Natural killer cell (primary cell): ENCODE measurements around the gene POMP. TPM values are rescaled to one million over a fixed set of nuclear protein-coding genes. Genes with fewer than 3 reads are reported as not detected.

ENCODE experiments used
- ATAC-seq, 3 donors: fragments of 150-1000 bp in 2 of 3; fragments of 200-7000 bp in 1 of 3; cut with Tn5 transposase; 1 replicate in 1 of 3; 2 replicates in 2 of 3; pipeline ENCODE4 v1.10.0; 2021; ENCODE audit warnings: mild to moderate bottlenecking in 2 of 3, moderate library complexity in 2 of 3
- DNase-seq, 2 donors: peaks; one replicate each; pipeline versions ENCODE4 v3.0.0 to v3.0.0-alpha.2; 2013 to 2021; ENCODE audit warnings: mixed read lengths in 1 of 2
- H3K27ac ChIP-seq: one replicate; pipeline ENCODE4 v1.5.1; 2013; ENCODE audit warnings: mild to moderate bottlenecking, low read length
- H3K27me3 ChIP-seq: one replicate; pipeline ENCODE4 v1.6.1; 2013; ENCODE audit warnings: low read length; ENCODE audit not compliant: control insufficient read depth, insufficient read depth
- H3K36me3 ChIP-seq: one replicate; pipeline ENCODE4 v1.6.1; 2013; ENCODE audit warnings: low read length; ENCODE audit not compliant: control insufficient read depth, insufficient read depth
- H3K4me1 ChIP-seq: one replicate; pipeline ENCODE4 v1.6.1; 2013; ENCODE audit warnings: low read length; ENCODE audit not compliant: control insufficient read depth, insufficient read depth
- H3K4me3 ChIP-seq: one replicate; pipeline ENCODE4 v1.5.1; 2013; ENCODE audit warnings: low read length
- H3K9me3 ChIP-seq: one replicate; pipeline ENCODE4 v1.6.1; 2013; ENCODE audit warnings: low read length; ENCODE audit not compliant: control insufficient read depth, insufficient read depth
- H3K27ac Mint-ChIP-seq, 2 donors: one replicate each; pipeline ENCODE4 v1.8.0; 2022; ENCODE audit warnings: mild to moderate bottlenecking in 2 of 2, mixed read lengths in 2 of 2, moderate library complexity in 1 of 2
- H3K27me3 Mint-ChIP-seq, 2 donors: one replicate each; pipeline ENCODE4 v1.8.0; 2022; ENCODE audit warnings: low read depth in 2 of 2, mixed read lengths in 2 of 2
- H3K36me3 Mint-ChIP-seq: one replicate; pipeline ENCODE4 v1.8.0; 2022; ENCODE audit warnings: mixed read lengths
- H3K4me1 Mint-ChIP-seq, 2 donors: one replicate each; pipeline ENCODE4 v1.8.0; 2022; ENCODE audit warnings: mixed read lengths in 2 of 2
- H3K4me3 Mint-ChIP-seq: one replicate; pipeline ENCODE4 v1.8.0; 2022; ENCODE audit warnings: mild to moderate bottlenecking, moderate library complexity, mixed read lengths
- H3K9me3 Mint-ChIP-seq, 2 donors: one replicate each; pipeline ENCODE4 v1.8.0; 2022; ENCODE audit warnings: mixed read lengths in 2 of 2
- CTCF ChIP-seq: fragments of 200-600 bp; IDR thresholded peaks from one replicate; pipeline ENCODE4 v1.8.0; 2022; ENCODE audit warnings: antibody characterized with exemption
- WGBS: methylation state at CpG from one replicate; pipeline ENCODE4 v1.1.7; 2013; ENCODE audit warnings: missing lambda C conversion rate; ENCODE audit not compliant: insufficient coverage; 5-methylcytosine and 5-hydroxymethylcytosine counted together
- intact Hi-C: fragments of 100-400 bp; cut with micrococcal nuclease; formaldehyde crosslinking; loops from one replicate; pipeline ENCODE4 v1.14.2; 2022
- total RNA-seq, 4 donors: library from RNA; stranded (reverse); fragments of 120-200 nt in 1 of 4; gene quantifications; one replicate each; pipeline versions ENCODE4 v1.2.3 to v1.2.4, GENCODE V29; 2013 to 2022

POMP gene
- total RNA-seq, 3 donors from 2014 or later (not counting 1 experiment from before 2014, with no cell fraction given) = 33.0 to 42.2 (median 36.0) TPM

GRCh38 chr13:28622286-28622685 is 36.6 kb upstream of the POMP start:
- Mint-ChIP-seq H3K4me3 (no peak overlapping the region), H3K27ac (no peak overlapping the region), H3K9me3 (no peaks in the 10 kb centered on the region), H3K4me1 (peaks cover 0 to 11% of the 10 kb centered on the region in 2 donors), H3K36me3 (no peaks in the 10 kb centered on the region), H3K27me3 (peaks cover 0 to 6% of the 10 kb centered on the region in 2 donors)
- Histone ChIP-seq H3K27ac (no peak overlapping the region), H3K4me3 (no peak overlapping the region), H3K27me3 (no peaks in the 10 kb centered on the region), H3K9me3 (no peaks in the 10 kb centered on the region), H3K4me1 (peaks cover 5% of the 10 kb centered on the region), H3K36me3 (no peaks in the 10 kb centered on the region)
- WGBS = 89% methylated on average over 8 of the region's 8 CpGs
- TF ChIP-seq CTCF = no peak
- ATAC-seq (no peak), DNase-seq (no peak)
- intact Hi-C loops = no loop called here

- Histone ChIP-seq H3K4me3 (no peak overlapping the region), H3K9me3 (no peaks in the 10 kb centered on the region), H3K36me3 (no peaks in the 10 kb centered on the region), H3K4me1 (peaks cover 5% of the 10 kb centered on the region), H3K27me3 (no peaks in the 10 kb centered on the region), H3K27ac (no peak overlapping the region)
- no peak overlapping the region for H3K27ac Mint-ChIP-seq
- peaks cover 6 to 8% of the 10 kb centered on the region in 2 donors for H3K27me3 Mint-ChIP-seq
- intact Hi-C loops = no loop called here
- DNase-seq = no peak
- no peak for ATAC-seq
- WGBS = 63% methylated on average over 15 of the region's 15 CpGs
- no peaks in the 10 kb centered on the region for H3K36me3 Mint-ChIP-seq
- TF ChIP-seq CTCF = no peak
- no peak overlapping the region for H3K4me3 Mint-ChIP-seq
- H3K4me1 Mint-ChIP-seq = peaks cover 0 to 11% of the 10 kb centered on the region in 2 donors
- H3K9me3 Mint-ChIP-seq = no peaks in the 10 kb centered on the region
Measured at GRCh38 chr13:28623782-28624706, 34.9 kb upstream of the POMP start.

DNA sequence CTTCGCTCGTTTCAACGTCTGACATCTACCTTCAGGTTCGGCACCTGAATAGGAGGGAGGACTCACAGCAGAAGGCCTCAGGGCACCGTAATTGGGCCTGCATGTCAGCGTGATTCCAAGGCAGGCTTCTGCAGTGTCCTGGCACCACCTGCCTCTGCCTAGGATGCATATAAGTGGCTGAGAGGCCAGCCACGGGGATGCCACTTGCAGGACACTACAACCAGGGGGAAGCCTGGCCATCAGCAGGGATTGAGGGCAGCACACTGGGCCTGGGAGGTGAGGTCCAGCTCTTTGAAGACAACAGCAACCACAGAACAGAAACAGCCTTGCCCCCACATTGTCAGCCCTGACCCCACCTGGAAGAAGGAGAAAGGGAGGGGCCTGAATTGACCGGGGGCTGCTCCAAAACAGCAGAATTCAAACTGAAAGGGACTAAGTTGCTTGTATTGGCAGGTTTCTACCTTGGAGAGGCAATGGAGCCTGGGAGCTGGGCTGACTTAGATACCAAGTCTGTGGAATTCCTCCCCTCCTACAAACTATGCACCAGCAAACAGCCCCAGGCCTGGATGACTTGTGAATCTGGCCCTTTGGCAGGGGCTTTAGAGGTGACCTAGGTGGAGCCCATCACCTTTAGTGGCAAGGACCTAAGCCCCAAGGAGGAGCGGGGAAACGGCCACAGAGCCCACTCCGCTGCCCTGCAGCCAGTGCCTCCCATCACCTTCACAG is 34.1 kb upstream of the POMP start:
- no peak overlapping the region for H3K4me3 ChIP-seq
- no peaks in the 10 kb centered on the region for H3K9me3 ChIP-seq
- no peak overlapping the region for H3K27ac ChIP-seq
- no peaks in the 10 kb centered on the region for H3K9me3 Mint-ChIP-seq
- H3K27ac Mint-ChIP-seq = no peak overlapping the region
- H3K4me1 Mint-ChIP-seq = peaks cover 0 to 11% of the 10 kb centered on the region in 2 donors
- 81% methylated on average over 11 of the region's 11 CpGs for WGBS
- no peaks in the 10 kb centered on the region for H3K36me3 ChIP-seq
- H3K27me3 Mint-ChIP-seq = peaks cover 9 to 10% of the 10 kb centered on the region in 2 donors
- TF ChIP-seq CTCF = no peak
- peaks cover 5% of the 10 kb centered on the region for H3K4me1 ChIP-seq
- no peaks in the 10 kb centered on the region for H3K27me3 ChIP-seq
- no peak for ATAC-seq
- no peak overlapping the region for H3K4me3 Mint-ChIP-seq
- DNase-seq = no peak
- intact Hi-C loops = no loop called here
- H3K36me3 Mint-ChIP-seq = no peaks in the 10 kb centered on the region
